GM12874 (cell line): Measurements from ENCODE around the gene C17orf100.

Experiments used
- TF ChIP-seq, protein P1 (sequence below): IDR thresholded peaks from 2 replicates; pipeline ENCODE4 v1.5.1; 2011; ENCODE audit warnings: low read depth, mild to moderate bottlenecking, control low read depth, low read length, moderate library complexity; ENCODE audit not compliant: insufficient read depth

C17orf100 gene

GRCh38 chr17:6636616-6637457, 14.7 kb upstream of the C17orf100 start:
- TF ChIP-seq, protein P1, sequence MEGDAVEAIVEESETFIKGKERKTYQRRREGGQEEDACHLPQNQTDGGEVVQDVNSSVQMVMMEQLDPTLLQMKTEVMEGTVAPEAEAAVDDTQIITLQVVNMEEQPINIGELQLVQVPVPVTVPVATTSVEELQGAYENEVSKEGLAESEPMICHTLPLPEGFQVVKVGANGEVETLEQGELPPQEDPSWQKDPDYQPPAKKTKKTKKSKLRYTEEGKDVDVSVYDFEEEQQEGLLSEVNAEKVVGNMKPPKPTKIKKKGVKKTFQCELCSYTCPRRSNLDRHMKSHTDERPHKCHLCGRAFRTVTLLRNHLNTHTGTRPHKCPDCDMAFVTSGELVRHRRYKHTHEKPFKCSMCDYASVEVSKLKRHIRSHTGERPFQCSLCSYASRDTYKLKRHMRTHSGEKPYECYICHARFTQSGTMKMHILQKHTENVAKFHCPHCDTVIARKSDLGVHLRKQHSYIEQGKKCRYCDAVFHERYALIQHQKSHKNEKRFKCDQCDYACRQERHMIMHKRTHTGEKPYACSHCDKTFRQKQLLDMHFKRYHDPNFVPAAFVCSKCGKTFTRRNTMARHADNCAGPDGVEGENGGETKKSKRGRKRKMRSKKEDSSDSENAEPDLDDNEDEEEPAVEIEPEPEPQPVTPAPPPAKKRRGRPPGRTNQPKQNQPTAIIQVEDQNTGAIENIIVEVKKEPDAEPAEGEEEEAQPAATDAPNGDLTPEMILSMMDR = no peak

DNA sequence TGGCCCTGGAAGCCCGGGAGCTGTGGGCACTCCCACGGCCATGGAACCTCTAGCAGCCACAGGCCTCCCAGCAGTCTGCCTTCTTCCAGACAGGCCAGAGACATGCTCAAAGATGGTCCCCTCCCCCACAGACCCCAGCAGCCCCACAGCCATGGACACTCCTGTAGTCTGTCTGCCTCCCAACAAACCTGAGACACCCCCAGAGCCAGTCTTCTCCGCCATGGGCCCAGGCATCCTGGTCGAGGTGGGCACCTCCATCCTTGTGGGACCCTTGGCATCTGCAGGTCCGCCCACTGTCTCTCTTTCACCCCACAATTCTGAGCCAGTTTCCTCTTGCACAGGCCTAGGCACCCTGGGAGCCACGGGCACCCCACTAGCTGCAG, 14.1 kb upstream of the C17orf100 start:
- TF ChIP-seq, protein P1 = no peak

- TF ChIP-seq, protein P1 = no peak
These were observed 13.3 kb upstream of the C17orf100 start for GRCh38 chr17:6638046-6638908.

DNA sequence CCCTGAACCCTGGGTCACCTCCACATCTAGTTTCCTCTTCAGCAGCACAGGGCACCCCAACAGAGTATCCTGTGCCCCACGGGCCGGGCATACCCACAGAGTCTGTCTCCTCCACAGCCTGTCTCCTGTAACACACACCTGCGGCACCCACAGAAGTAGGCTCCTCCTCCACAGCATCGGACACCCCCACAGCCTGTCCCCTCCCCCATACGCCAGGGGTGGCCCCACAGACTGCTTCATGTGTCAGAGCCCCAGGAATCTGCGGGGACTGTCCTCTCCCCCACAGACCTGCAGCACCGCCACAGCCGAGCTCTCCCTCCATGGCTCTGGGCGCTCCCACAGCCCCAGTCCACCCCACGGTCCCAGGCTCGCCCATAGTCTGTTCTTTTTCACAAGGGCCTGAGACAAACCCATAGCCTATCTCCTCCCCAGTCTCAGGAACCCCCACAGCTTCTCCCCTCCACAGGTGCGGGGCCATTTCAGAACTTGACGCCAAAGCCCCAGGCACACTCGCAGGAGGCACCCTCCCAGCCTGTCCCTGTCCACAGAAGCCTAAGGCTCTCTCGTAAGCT, 12.5 kb upstream of the C17orf100 start:
- TF ChIP-seq, protein P1 = no peak

DNA sequence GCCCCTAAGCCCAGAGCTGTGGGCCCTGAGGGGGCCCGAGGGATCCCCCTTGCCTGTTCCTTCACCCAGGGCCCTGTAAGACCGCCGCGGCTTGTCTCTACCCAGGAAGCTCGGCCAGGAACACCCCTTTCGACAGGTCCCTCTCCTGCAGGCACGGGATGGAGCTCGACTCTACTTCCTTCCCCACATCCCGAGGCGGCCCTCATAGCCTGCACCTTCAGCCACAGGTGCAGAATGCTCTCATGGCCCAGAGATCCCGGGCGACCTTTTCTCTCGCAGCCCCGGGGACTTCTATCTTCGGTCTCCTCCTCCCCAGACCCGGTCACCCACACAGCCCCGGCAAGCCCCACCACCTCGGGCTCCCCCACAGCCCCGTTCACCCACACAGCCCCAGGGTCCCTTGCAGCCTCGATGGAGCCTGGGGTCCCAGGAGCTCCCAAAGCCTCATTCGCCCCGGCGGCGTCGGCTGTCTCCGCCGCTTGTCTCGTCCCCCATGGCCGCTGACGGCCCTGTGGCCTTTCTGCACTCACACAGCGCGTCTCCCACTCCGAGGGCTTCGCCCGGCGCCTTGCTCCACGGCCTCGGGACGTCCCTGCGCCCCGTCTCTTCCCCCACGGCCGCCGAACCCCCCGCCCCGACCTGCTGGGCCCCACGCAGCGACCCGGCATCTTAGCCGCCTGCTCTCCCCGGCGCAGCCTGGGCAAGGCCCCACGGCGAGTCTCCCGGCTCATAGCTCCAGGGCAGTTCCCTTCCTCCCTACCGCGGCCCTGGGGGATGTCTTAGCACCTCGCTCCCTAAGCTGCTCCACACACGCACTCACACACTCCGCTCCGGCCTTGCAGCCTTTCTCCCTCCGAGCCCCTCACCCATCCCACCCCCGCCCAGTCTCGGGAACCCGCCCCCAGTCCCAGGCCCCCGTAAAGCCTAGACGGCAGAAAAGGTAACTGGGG, 11.7 kb upstream of the C17orf100 start:
- TF ChIP-seq, protein P1 = no peak

- TF ChIP-seq, protein P1 = no peak
These were observed 10.9 kb upstream of the C17orf100 start, which contains the start of the genes KIAA0753 and TXNDC17 for GRCh38 chr17:6640536-6641246. KIAA0753 (minus strand) TSS chr17:6640711; CDS start chr17:6635103, 5,608 bp downstream. TXNDC17 (plus strand) TSS chr17:6641060; CDS start chr17:6641083, 23 bp downstream.
